Hepatocyte (in vitro differentiated cells): Measurements from ENCODE around the gene MTARC1.

Experiments used
- CTCF ChIP-seq: fragments of 200-600 bp; sonication (generic); IDR thresholded peaks from 2 replicates; pipeline ENCODE4 v1.5.1; 2016; ENCODE audit warnings: antibody characterized with exemption, mild to moderate bottlenecking; ENCODE audit not compliant: poor library complexity
- EZH2 ChIP-seq: fragments of 200-600 bp; sonication (generic); IDR thresholded peaks from 2 replicates; pipeline ENCODE4 v1.6.1; 2016; ENCODE audit warnings: antibody characterized with exemption, mild to moderate bottlenecking, borderline replicate concordance
- EZH2phosphoT487 ChIP-seq: fragments of 200-600 bp; sonication (generic); IDR thresholded peaks from one replicate; pipeline ENCODE4 v1.6.1; 2018; ENCODE audit warnings: antibody characterized with exemption, mild to moderate bottlenecking, low read depth, moderate library complexity; ENCODE audit not compliant: unreplicated experiment, severe bottlenecking

GRCh38 chr1:220751111-220751510, 35.6 kb upstream of the MTARC1 start:
- TF ChIP-seq CTCF (no peak), EZH2 (no peak), EZH2phosphoT487 (no peak)
